ENCODE results near the gene PDCD6IP.
"Not testable (repeated sequence)": the region's sequence is repeated elsewhere in the genome, so short reads cannot be mapped to it uniquely, and the experiment has no call there.

The PDCD6IP gene

DNA sequence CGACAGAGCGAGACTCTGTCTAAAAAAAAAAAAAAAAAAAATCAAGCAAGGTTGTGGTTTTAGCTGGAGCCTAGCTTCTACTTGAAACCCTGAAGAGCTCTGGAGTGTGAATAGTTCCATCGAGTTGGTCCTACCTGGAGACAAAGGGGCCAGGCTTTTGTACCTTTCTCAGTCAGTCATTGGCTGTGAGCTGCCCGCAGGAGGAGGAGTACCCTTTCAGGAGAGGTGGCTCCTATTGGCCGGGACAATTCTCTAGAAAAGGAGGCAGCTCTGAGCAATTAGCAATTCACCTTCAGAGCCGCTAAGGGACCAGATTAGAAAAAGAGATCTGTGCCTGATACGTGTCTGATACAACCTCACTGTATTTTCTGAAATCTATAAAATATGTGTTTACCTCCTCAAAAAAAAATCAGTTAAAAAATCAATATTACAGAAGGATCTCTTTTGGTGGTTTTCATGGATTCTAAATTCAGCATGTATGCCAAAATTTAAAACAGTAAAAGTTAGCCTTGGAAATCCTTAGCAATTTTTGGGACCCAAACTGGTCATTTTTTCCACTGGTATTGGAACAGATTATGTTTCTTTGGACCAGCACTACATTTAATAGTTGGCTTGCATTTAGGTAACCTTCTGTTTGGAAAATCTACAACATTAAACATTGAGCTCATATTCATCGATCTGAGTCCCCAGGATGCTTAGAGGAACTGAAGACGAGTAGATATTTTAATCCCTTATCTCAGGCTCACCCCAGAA is 29.7 kb upstream of the PDCD6IP start:
- no peak for DNase-seq (ENCODE audit: extremely low read depth, low read depth)
- TF ChIP-seq CTCF (IDR thresholded peaks at IDR 0.05; ENCODE audit: low read depth, low read length): no peak

GRCh38 chr3:33773637-33774036 is 24.8 kb upstream of the PDCD6IP start:
- no peak for TF ChIP-seq CTCF (IDR thresholded peaks at IDR 0.05; ENCODE audit: low read depth, low read length)
- no peak for DNase-seq (ENCODE audit: extremely low read depth, low read depth)

GRCh38 chr3:33775363-33775762 is 23.1 kb upstream of the PDCD6IP start:
- TF ChIP-seq CTCF (IDR thresholded peaks at IDR 0.05; ENCODE audit: low read depth, low read length): no peak
- DNase-seq (ENCODE audit: extremely low read depth, low read depth): no peak

DNA sequence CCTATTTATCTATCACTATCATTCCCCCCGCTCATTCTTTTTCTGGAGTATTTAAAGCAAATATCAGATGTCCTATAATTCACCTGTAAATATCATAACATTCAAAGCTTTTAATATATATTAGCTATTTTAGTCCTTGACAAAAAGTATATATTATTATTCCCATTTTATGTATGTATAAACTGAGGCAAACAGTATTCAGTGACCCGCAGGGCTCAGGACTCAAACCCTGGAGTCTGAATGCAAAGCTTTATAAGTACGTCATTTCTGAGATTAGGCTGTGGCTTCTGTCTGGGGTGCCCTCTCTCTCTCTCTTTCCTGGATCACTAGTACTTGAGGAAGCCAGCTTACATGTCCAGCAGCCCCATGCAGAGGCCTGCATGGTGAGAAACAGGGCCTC is 20.4 kb upstream of the PDCD6IP start:
- no peak for DNase-seq (ENCODE audit: extremely low read depth, low read depth)
- TF ChIP-seq CTCF (IDR thresholded peaks at IDR 0.05; ENCODE audit: low read depth, low read length): no peak

- no peak for TF ChIP-seq CTCF (IDR thresholded peaks at IDR 0.05; ENCODE audit: low read depth, low read length)
- no peak for DNase-seq (ENCODE audit: extremely low read depth, low read depth)
Observed at GRCh38 chr3:33779751-33780150, 18.7 kb upstream of the PDCD6IP start.

GRCh38 chr3:33781413-33781812 is 17.0 kb upstream of the PDCD6IP start:
- DNase-seq (ENCODE audit: extremely low read depth, low read depth): not testable (repeated sequence)

DNA sequence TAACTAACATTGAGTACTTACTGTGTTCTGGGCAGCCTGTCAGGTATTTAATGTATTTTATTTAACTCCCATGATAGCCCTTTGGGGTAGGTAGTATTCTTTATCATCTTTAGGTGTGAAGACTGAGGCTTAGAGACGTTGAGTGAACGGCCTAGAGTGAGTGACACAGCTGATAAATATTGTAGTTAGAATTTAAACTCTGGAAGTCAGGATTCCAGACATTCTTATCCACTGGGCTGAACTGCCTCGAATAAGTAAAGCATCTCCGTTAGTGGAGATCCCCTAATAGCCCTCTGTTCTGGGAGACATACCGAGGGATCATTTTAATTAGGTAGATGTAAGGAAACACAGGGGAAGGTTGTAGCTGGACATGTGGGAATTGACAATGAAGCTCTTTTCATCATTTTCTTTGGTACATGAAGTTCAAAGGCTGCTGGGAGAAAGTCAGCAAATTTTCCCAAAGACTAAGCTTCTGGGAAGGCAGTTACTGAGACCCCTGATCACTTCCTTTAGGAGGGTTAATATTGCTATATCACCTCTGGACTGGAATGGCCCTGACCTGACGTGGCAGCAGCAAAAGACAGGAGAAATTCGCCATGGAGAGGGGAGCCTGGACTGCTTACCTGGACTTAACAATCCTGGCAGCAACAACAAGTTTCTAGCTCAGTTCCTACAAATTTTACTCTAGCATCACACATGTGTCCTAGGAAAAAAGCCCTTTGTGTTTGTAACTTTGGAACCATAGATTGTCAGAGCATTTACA is 11.7 kb upstream of the PDCD6IP start:
- no peak for TF ChIP-seq CTCF (IDR thresholded peaks at IDR 0.05; ENCODE audit: low read depth, low read length)

More for the DNA sequence above, 11.7 kb upstream of the PDCD6IP start:
- no peak for DNase-seq (ENCODE audit: extremely low read depth, low read depth)
